SK-N-SH (cell line): ENCODE measurements around the gene DQX1.

Source experiments
- FOXJ3 ChIP-seq: sonication (generic); formaldehyde crosslinking; IDR thresholded peaks from 2 replicates; pipeline ENCODE4 v1.5.1; 2020; ENCODE audit warnings: mild to moderate bottlenecking, missing genetic modification reagents
- POLR2AphosphoS5 ChIP-seq: IDR thresholded peaks from 2 replicates; pipeline ENCODE4 v1.6.1; 2012; ENCODE audit warnings: low read depth, low read length
- SMC3 ChIP-seq: IDR thresholded peaks from 2 replicates; pipeline ENCODE4 v1.6.1; 2012; ENCODE audit warnings: low read depth, low read length, improper control_type of control experiment
- TAF1 ChIP-seq: IDR thresholded peaks from 2 replicates; pipeline ENCODE4 v1.6.1; 2012; ENCODE audit warnings: low read depth, mild to moderate bottlenecking, low read length, moderate library complexity, borderline replicate concordance
- TF ChIP-seq, protein P1 (sequence below): fragments of 200-600 bp; sonication (generic); IDR thresholded peaks from 2 replicates; pipeline ENCODE4 v1.6.1; 2017; ENCODE audit warnings: antibody characterized with exemption, mild to moderate bottlenecking, moderate library complexity
- TF ChIP-seq, protein P2 (sequence below): IDR thresholded peaks from 2 replicates; pipeline ENCODE4 v1.6.1; 2012; ENCODE audit warnings: mild to moderate bottlenecking, low read depth, low read length, moderate library complexity
- TF ChIP-seq, protein P3 (sequence below): fragments of 150-350 bp; IDR thresholded peaks from 2 replicates; pipeline ENCODE4 v1.6.1; 2016; ENCODE audit warnings: mild to moderate bottlenecking, low read depth, low read length

DNA sequence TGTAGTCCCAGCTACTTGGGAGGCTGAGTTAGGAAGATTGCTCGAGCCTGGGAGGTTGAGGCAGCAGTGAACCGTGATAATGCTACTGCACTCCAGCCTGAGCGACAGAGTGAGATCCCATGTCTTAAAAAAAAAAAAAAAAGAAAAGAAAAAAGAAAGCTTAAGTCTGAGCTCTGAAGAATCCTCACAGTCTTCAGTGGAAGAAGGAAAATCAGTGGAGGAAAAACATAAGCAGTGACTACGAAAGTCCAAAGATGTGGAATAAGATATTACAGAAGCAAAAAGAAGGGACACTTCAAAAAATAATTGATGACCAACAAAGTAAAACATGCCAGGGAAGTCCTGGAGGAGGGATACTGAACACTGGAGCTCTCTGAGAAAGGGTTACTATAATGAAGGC lies 15.8 kb downstream of the DQX1 start:
- no peak for TF ChIP-seq SMC3
- TF ChIP-seq, protein P1, sequence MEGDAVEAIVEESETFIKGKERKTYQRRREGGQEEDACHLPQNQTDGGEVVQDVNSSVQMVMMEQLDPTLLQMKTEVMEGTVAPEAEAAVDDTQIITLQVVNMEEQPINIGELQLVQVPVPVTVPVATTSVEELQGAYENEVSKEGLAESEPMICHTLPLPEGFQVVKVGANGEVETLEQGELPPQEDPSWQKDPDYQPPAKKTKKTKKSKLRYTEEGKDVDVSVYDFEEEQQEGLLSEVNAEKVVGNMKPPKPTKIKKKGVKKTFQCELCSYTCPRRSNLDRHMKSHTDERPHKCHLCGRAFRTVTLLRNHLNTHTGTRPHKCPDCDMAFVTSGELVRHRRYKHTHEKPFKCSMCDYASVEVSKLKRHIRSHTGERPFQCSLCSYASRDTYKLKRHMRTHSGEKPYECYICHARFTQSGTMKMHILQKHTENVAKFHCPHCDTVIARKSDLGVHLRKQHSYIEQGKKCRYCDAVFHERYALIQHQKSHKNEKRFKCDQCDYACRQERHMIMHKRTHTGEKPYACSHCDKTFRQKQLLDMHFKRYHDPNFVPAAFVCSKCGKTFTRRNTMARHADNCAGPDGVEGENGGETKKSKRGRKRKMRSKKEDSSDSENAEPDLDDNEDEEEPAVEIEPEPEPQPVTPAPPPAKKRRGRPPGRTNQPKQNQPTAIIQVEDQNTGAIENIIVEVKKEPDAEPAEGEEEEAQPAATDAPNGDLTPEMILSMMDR, result no peak
- TF ChIP-seq POLR2AphosphoS5, result no peak
- TF ChIP-seq FOXJ3 (CRISPR knock-in tag), result no peak
- TF ChIP-seq TAF1, result no peak
- TF ChIP-seq, protein P2, sequence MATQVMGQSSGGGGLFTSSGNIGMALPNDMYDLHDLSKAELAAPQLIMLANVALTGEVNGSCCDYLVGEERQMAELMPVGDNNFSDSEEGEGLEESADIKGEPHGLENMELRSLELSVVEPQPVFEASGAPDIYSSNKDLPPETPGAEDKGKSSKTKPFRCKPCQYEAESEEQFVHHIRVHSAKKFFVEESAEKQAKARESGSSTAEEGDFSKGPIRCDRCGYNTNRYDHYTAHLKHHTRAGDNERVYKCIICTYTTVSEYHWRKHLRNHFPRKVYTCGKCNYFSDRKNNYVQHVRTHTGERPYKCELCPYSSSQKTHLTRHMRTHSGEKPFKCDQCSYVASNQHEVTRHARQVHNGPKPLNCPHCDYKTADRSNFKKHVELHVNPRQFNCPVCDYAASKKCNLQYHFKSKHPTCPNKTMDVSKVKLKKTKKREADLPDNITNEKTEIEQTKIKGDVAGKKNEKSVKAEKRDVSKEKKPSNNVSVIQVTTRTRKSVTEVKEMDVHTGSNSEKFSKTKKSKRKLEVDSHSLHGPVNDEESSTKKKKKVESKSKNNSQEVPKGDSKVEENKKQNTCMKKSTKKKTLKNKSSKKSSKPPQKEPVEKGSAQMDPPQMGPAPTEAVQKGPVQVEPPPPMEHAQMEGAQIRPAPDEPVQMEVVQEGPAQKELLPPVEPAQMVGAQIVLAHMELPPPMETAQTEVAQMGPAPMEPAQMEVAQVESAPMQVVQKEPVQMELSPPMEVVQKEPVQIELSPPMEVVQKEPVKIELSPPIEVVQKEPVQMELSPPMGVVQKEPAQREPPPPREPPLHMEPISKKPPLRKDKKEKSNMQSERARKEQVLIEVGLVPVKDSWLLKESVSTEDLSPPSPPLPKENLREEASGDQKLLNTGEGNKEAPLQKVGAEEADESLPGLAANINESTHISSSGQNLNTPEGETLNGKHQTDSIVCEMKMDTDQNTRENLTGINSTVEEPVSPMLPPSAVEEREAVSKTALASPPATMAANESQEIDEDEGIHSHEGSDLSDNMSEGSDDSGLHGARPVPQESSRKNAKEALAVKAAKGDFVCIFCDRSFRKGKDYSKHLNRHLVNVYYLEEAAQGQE, result no peak
- TF ChIP-seq, protein P3, sequence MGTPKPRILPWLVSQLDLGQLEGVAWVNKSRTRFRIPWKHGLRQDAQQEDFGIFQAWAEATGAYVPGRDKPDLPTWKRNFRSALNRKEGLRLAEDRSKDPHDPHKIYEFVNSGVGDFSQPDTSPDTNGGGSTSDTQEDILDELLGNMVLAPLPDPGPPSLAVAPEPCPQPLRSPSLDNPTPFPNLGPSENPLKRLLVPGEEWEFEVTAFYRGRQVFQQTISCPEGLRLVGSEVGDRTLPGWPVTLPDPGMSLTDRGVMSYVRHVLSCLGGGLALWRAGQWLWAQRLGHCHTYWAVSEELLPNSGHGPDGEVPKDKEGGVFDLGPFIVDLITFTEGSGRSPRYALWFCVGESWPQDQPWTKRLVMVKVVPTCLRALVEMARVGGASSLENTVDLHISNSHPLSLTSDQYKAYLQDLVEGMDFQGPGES, result no peak
